OCI-LY7 (cell line): Measurements from ENCODE around the gene EFHD2. TPM values are rescaled to one million over a fixed set of nuclear protein-coding genes. Genes with fewer than 3 reads are reported as not detected.

Experiments used
- BruUV-seq: library from RNA; stranded (reverse); fragments of 400-500 nt; replicated peaks from 2 replicates; lab custom pipeline; 2021; lab: Mats Ljungman, UMichigan
- CTCF ChIA-PET: fragments of 300-600 bp; sonication (Branson Sonifier 250); formaldehyde crosslinking; loops from one replicate; lab custom pipeline; 2022; ENCODE audit warnings: antibody characterized with exemption; ENCODE audit not compliant: unreplicated experiment; lab: Charles Lee
- POLR2A ChIA-PET: fragments of 300-600 bp; sonication (Branson Sonifier 250); formaldehyde crosslinking; loops from one replicate; lab custom pipeline; 2022; ENCODE audit warnings: antibody characterized with exemption; lab: Charles Lee
- DNase-seq: peaks from one replicate; pipeline ENCODE4 v3.0.0-alpha.2; 2015; ENCODE audit warnings: low spot score
- H2AFZ ChIP-seq: fragments of 200-600 bp; sonication (generic), shearing (Covaris generic); 2 replicates; pipeline ENCODE4 v1.6.1; 2014; ENCODE audit warnings: mild to moderate bottlenecking, antibody characterized with exemption, low read length, moderate library complexity
- H3K27ac ChIP-seq: fragments of 200-600 bp; sonication (generic); 2 replicates; pipeline ENCODE4 v1.5.1; 2014; ENCODE audit warnings: mixed run types, low read depth, mild to moderate bottlenecking, moderate library complexity, low read length, inconsistent platforms; ENCODE audit not compliant: poor library complexity, severe bottlenecking
- H3K36me3 ChIP-seq: fragments of 200-600 bp; sonication (generic); 2 replicates; pipeline ENCODE4 v1.6.1; 2014; ENCODE audit warnings: mild to moderate bottlenecking, antibody characterized with exemption, low read length, moderate library complexity, mixed read lengths; ENCODE audit not compliant: insufficient read depth
- H3K4me1 ChIP-seq: fragments of 200-600 bp; sonication (generic); 2 replicates; pipeline ENCODE4 v1.5.1; 2014; ENCODE audit warnings: mild to moderate bottlenecking, low read length; ENCODE audit not compliant: insufficient read depth, poor library complexity, severe bottlenecking
- H3K4me2 ChIP-seq: fragments of 200-600 bp; sonication (generic); 2 replicates; pipeline ENCODE4 v1.6.1; 2014; ENCODE audit warnings: mild to moderate bottlenecking, low read length
- H3K4me3 ChIP-seq: fragments of 200-600 bp; sonication (generic); 2 replicates; pipeline ENCODE4 v1.5.1; 2014; ENCODE audit warnings: mild to moderate bottlenecking, low read depth, low read length; ENCODE audit not compliant: poor library complexity, severe bottlenecking
- H3K79me2 ChIP-seq: fragments of 200-600 bp; sonication (generic); 2 replicates; pipeline ENCODE4 v1.6.1; 2016; ENCODE audit warnings: low read depth, mild to moderate bottlenecking, low read length, moderate library complexity, mixed read lengths; ENCODE audit not compliant: insufficient read depth
- H3K9me2 ChIP-seq: fragments of 200-600 bp; sonication (generic); 2 replicates; pipeline ENCODE4 v1.6.1; 2016; ENCODE audit warnings: mild to moderate bottlenecking, low read length, mixed read lengths; ENCODE audit not compliant: insufficient read depth
- H3K9me3 ChIP-seq: fragments of 200-600 bp; sonication (generic); 2 replicates; pipeline ENCODE4 v1.6.1; 2014; ENCODE audit warnings: mild to moderate bottlenecking, mixed run types, low read length, mixed read lengths
- H4K20me1 ChIP-seq: fragments of 200-600 bp; sonication (generic); 2 replicates; pipeline ENCODE4 v1.6.1; 2014; ENCODE audit warnings: mild to moderate bottlenecking, antibody characterized with exemption, low read length, moderate library complexity, mixed read lengths; ENCODE audit not compliant: insufficient read depth
- EZH2phosphoT487 ChIP-seq: fragments of 200-600 bp; sonication (generic); IDR thresholded peaks from 2 replicates; pipeline ENCODE4 v1.6.1; 2018; ENCODE audit warnings: low read depth, borderline replicate concordance, mild to moderate bottlenecking, mixed run types, antibody characterized with exemption, low read length, moderate library complexity, mixed read lengths
- intact Hi-C: fragments of 100-400 bp; cut with micrococcal nuclease; formaldehyde crosslinking; loops from one replicate; pipeline ENCODE4 v1.10.0; 2022; ENCODE audit not compliant: unreplicated experiment
- total RNA-seq, 2 experiments: library from RNA; depleted of rRNA in 1 of 2; stranded (reverse); fragments of >200 nt in 1 of 2; shearing (Covaris generic) in 1 of 2; gene quantifications; 2 replicates each; pipeline ENCODE4 v1.2.3, GENCODE V29; 2014 to 2022
- TF ChIP-seq, protein P1 (sequence below): fragments of 200-600 bp; sonication (generic); conservative IDR thresholded peaks from 2 replicates; pipeline ENCODE4 v1.5.1; 2014; ENCODE audit warnings: mild to moderate bottlenecking, antibody characterized with exemption, low read length, moderate library complexity, mixed read lengths

EFHD2 gene
- total RNA-seq, 2 experiments from 2014 or later, result 27.3 to 42.0 TPM

GRCh38 chr1:15394258-15394690 lies 15.4 kb upstream of the EFHD2 start:
- Histone ChIP-seq H4K20me1 (no peaks in the 10 kb centered on the region), H3K9me2 (no peaks in the 10 kb centered on the region), H3K9me3 (no peaks in the 10 kb centered on the region), H3K36me3 (no peaks in the 10 kb centered on the region), H3K4me3 (no peak overlapping the region), H2AFZ (no peak overlapping the region), H3K27ac (no peak overlapping the region), H3K4me2 (no peak overlapping the region), H3K79me2 (no peaks in the 10 kb centered on the region), H3K4me1 (no peaks in the 10 kb centered on the region)
- DNase-seq, result no peak
- intact Hi-C loops, result no loop called here
- BruUV-seq, result no TSS peak
- TF ChIP-seq, protein P1, sequence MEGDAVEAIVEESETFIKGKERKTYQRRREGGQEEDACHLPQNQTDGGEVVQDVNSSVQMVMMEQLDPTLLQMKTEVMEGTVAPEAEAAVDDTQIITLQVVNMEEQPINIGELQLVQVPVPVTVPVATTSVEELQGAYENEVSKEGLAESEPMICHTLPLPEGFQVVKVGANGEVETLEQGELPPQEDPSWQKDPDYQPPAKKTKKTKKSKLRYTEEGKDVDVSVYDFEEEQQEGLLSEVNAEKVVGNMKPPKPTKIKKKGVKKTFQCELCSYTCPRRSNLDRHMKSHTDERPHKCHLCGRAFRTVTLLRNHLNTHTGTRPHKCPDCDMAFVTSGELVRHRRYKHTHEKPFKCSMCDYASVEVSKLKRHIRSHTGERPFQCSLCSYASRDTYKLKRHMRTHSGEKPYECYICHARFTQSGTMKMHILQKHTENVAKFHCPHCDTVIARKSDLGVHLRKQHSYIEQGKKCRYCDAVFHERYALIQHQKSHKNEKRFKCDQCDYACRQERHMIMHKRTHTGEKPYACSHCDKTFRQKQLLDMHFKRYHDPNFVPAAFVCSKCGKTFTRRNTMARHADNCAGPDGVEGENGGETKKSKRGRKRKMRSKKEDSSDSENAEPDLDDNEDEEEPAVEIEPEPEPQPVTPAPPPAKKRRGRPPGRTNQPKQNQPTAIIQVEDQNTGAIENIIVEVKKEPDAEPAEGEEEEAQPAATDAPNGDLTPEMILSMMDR, result no peak
- TF ChIP-seq EZH2phosphoT487, result no peak
- ChIA-PET POLR2A (interaction anchor here (0.6 to 0.7 kb wide), 3 partner anchors 26 to 74 kb away, joined by 3 to 4 read pairs (median 3); no protein-coding TSS in a partner anchor), CTCF (no interaction called here)

- Histone ChIP-seq H3K4me2 (no peak overlapping the region), H3K27ac (no peak overlapping the region), H3K79me2 (no peaks in the 10 kb centered on the region), H3K36me3 (no peaks in the 10 kb centered on the region), H2AFZ (no peak overlapping the region), H3K4me3 (no peak overlapping the region), H4K20me1 (no peaks in the 10 kb centered on the region), H3K9me3 (peaks cover 7% of the 10 kb centered on the region; the same call in 1 of the 2 replicates), H3K4me1 (peaks cover 15% of the 10 kb centered on the region), H3K9me2 (no peaks in the 10 kb centered on the region)
- POLR2A ChIA-PET, result no interaction called here
- intact Hi-C loops, result no loop called here
- CTCF ChIA-PET, result no interaction called here
- no peak for DNase-seq
- BruUV-seq, result no TSS peak
- TF ChIP-seq, protein P1, result no peak
- TF ChIP-seq EZH2phosphoT487, result no peak
These were observed 12.5 kb upstream of the EFHD2 start for GRCh38 chr1:15397236-15397635.

- H3K4me2 ChIP-seq, result no peak overlapping the region
- POLR2A ChIA-PET, result interaction anchor here (0.9 kb wide), 1 partner anchor 13 kb away, joined by 3 read pairs; no protein-coding TSS in a partner anchor
These were observed 10.0 kb upstream of the EFHD2 start for GRCh38 chr1:15399710-15400109.

More at GRCh38 chr1:15399710-15400109, 10.0 kb upstream of the EFHD2 start:
- Histone ChIP-seq H3K9me2 (no peaks in the 10 kb centered on the region), H4K20me1 (no peaks in the 10 kb centered on the region), H3K79me2 (no peaks in the 10 kb centered on the region), H3K4me1 (peaks cover 20% of the 10 kb centered on the region), H3K4me3 (no peak overlapping the region), H2AFZ (no peak overlapping the region), H3K9me3 (peaks cover 7% of the 10 kb centered on the region; the same call in 1 of the 2 replicates), H3K27ac (no peak overlapping the region), H3K36me3 (no peaks in the 10 kb centered on the region)
- intact Hi-C loops, result no loop called here
- BruUV-seq, result no TSS peak
- TF ChIP-seq, protein P1, result no peak
- no peak for TF ChIP-seq EZH2phosphoT487
- CTCF ChIA-PET, result no interaction called here
- DNase-seq, result no peak
